HL-60/S4 (cell line): Measurements from ENCODE around the gene ABTB2.

Experiments used
- in situ Hi-C: fragments of 300-500 bp; cut with MboI; formaldehyde crosslinking; loops from 2 replicates; pipeline ENCODE4 v1.14.3; 2022; ENCODE audit warnings: low sequenced_read_pairs

ABTB2 gene

GRCh38 chr11:34203377-34203871 lies 154.4 kb downstream of the ABTB2 start:
- in situ Hi-C loops, result no loop called here

GRCh38 chr11:34201129-34201528 lies 156.7 kb downstream of the ABTB2 start:
- in situ Hi-C loops, result no loop called here

DNA sequence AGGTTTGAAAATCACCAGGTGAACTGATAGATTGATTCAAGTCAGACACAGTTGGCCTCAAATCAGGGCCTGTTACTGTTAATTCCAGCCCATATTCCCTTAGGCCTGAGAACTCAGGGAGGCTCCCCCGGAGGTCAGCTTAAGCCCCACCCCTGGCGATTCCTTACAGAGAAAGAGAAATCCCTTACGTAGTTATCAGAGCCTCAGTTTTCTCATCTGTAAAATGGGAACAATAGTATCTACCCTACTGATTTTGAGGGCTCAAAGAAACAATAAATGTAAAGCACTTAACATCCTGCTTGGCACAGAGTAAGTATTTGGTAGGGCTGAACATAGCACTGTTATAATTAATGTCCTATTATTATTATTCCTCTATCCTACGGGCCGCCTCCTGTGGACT lies 158.3 kb downstream of the ABTB2 start:
- in situ Hi-C loops, result no loop called here

DNA sequence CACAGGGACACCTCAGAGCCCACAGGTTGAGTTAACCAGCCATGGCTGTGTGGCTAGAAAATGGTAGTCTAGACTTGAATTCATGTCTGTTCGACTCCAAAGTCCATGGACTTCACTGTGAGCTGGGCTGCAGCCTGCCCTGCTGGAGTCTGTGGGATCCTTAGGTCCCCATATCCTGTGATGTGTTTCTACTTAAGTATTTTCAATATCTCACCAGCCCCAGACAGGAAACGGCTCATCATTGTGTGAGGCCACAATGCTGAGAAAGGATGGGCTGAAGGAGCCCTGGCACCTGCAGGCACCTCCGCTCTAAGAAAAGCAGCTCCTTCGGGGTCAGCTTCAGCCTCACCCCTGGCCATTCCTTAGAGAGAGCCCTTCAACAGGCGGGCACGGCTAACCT lies 159.3 kb downstream of the ABTB2 start:
- in situ Hi-C loops, result no loop called here

- in situ Hi-C loops, result no loop called here
Observed at GRCh38 chr11:34197256-34197655, 160.6 kb downstream of the ABTB2 start.

DNA sequence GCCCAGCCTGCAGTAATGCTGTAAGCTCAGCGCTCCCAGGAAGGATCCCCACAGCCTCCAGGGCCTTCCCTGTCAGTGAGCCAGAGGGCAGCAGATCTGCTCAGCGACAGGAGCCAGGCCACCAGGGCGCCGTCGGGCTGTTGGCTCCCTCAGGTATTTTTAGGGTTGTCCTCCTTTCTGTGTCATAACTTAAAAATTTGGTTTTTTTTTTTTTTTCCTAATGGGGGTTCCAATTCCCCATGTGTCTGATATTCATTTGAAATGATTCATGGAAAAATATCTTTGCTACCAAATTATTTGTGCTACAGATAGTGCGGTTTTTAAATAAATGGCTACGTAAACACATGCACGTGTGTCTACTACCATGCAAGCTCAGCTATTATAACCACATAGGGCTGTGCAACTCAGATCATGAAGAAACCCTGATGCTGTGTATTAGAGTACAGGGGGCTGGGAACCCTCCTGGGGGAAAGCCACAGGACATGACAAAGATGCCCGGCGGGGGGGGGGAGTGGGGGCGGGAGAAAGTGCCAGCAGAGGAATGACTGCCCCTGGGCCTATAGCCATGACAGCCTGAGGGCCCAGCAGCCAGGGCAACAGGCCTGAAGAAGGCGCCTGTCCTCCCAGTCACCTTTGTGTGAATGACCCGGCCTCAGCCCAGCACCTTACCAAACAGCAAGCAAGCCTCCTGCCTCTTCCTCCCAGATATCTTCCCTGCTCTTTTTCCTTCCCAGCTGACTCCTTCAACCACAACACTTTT lies 163.1 kb downstream of the ABTB2 start:
- in situ Hi-C loops, result no loop called here

DNA sequence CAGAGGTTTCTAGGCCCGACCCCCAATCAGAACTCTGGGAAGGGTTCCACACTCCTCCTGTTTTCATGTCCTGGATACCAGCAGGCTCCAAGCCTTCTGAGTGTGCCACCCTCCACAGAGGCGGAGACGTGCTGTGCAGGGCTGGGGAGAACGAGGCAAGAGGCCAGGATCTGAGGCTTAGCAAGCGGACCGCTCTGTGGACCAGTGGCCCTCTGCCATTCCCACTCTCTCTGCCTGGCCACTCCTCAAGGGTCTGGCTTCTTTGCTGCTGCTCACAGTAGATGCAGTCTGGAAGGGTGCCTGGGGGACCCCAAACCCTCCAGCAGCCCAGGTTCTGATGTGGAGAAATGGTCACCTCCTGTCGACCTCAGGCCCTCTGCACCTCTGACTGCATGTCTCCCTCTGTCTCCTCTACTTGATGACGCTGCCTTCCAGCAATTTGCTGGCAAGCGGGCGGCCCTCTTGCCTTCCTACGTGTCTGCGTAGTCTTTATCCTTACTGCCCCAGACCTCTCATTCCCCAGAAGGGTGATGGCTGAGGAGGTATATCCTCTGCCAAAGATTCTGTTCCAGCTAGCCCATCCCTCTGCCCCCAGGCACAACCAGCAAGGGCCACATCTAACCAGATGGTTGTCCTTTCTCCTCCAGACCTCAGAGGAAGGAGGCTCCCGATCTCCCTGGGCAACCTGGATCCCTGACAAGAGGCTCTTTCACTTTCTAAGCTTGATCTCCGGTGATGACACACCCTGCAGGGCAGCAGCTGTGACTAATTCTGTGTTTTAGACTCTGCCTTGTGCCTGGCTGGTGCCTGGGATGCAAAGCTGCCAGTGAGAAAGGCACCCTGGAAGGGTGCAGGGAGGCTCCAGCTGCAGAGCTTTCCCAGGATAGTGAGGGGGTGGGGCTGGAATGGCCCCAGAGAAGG lies 165.1 kb downstream of the ABTB2 start:
- in situ Hi-C loops, result no loop called here

DNA sequence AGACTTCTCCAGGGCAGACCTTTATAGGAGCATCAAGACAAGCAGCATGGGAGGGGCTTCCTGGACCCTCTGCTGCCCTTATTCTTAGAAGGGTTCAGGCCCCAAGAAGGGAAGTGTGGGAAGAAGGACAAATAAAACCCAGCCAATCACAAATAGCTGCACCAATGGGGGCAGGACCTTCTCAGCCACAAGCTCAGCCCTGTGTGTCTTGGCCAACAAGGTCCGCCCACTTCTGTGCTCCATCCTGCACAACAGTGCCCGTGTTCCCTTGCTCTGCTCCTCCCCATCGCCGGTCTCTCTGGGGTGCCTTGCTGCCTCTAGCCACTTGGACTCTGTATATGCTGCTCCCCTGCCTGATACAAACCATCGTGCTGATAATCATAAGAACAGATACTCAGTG lies 166.2 kb downstream of the ABTB2 start:
- in situ Hi-C loops, result no loop called here

GRCh38 chr11:34190192-34191139 lies 167.3 kb downstream of the ABTB2 start:
- in situ Hi-C loops, result no loop called here

DNA sequence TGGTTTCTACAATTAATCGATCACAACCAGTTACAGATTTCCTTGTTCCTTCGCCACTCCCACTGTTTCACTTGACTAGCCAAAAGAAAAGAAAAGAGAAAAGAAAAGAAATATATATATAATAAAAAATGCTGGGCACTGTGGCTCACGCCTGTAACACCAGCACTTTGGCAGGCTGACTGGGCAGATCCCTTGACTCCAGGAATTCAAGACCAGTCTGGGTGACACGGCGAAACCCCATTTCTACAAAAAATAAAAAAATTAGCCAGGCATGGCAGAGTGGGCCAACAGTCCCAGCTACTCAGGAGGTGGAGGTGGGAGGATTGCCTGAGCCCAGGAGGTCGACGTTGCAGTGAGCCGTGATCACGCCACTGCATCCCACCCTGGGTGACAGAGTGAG lies 168.6 kb downstream of the ABTB2 start:
- in situ Hi-C loops, result no loop called here

DNA sequence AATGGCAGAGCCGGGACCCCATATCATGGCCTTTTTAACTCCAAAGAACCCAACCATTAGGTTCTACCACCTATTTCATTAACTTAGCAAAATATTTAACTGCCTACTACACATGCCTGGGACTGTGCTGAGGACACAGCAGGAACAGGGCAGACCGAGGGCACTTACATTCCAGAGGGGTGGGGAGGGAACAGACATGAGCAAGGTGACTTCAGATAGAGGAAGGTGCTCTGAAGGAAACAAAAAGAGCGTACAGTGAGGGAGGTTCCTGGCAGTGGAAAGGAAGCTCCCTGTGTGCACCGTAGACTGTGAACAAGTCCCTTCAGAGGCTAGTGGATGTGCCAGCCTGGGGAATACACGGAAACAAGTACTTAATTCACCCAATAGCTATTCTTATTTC lies 169.6 kb downstream of the ABTB2 start:
- in situ Hi-C loops, result no loop called here

DNA sequence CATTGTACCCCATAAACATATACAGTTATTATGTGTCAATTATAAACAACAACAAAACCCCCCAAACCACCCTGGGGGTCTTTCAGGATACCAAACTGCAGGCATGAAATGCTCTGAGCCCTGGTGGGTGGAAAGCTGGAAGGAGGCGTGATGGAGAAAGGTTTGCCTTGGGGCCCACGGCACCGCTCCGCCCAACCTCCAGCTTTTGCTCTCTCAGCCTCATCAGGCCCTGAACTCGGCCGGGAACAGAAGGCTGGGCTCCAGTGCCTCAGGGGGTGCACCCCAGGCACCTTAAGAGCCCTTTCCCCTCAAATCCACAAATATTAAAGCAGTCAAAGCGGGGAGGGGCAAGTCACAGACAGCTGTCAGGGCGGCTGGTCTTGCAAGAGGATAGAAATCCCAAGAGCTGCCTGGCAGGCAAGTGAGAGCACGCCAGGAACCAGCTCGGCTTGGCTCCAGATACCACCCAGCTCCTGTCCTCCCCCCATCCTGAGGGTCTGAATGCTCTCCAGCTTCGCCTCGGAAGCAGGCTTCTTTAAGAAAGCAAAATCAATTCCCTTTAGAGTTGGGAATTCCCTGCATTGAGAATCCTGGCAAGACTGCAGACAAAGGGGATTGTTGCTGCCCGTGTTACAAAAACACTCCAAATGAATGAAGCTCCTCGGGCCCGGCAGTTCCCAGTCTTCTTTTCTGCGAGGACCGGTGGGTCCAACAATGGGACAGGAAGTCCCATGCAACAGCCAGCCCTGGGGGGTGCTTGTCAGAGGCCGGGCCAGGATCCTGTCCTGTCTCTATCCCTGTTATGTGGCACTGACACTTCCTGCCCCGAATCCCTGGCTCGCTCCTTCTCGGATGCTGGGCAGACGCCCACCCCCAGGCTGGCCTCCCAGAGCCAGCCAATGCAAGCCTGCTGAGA lies 171.6 kb downstream of the ABTB2 start:
- in situ Hi-C loops, result no loop called here

- in situ Hi-C loops, result no loop called here
Observed at GRCh38 chr11:34184505-34185015, 173.2 kb downstream of the ABTB2 start.

- in situ Hi-C loops, result no loop called here
Observed at GRCh38 chr11:34183848-34184391, 173.9 kb downstream of the ABTB2 start.

GRCh38 chr11:34182921-34183685 lies 174.7 kb downstream of the ABTB2 start:
- in situ Hi-C loops, result no loop called here

DNA sequence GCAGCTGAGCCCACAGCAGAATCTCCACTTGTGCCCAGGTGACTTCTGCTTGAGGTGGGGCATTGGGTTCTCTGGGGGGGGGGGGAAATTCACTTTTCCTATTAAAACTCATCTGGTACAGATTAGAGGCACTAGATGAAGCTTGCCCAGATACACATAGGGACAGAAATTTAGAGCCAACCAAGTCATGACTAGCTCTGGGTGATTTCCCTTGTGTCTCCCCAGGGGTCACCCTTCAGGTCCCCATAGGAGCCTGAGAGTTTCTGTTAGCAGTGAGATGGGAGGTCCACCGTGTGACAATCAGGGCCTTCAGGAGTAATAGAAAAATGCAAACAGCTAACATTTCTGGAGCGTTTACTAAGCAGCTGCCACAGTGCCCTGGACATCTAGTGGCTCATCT lies 175.4 kb downstream of the ABTB2 start:
- in situ Hi-C loops, result no loop called here

DNA sequence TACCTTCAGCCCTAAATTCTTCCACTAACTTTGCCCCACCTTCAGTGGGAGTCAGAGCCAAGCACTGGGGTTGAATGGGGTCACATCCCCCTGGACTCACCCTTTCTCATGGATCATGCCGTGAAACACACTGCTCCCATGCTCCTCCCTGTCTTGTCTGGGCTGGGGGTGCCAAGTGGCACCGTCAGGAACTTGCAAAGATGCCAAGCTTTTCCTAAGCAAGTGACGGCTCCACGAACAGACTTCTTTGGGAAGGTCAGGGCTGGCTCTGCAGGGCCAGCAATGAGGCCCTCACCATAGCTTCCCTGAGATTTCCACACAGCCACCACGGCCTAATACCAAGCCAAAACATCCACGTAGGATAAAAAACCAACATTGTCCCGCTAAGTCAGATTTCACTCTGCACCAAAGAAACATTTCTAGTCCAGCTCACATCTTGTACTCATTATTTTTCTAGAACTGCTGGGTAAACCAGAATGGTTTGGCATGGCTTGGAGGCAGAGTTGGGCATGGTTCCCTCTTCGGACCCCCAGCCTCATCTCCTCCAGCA lies 175.9 kb downstream of the ABTB2 start:
- in situ Hi-C loops, result no loop called here

- in situ Hi-C loops, result no loop called here
Observed at GRCh38 chr11:34181251-34181650, 176.6 kb downstream of the ABTB2 start.
